ENCODE measurements around the gene XPNPEP2. TPM values are rescaled to one million over a fixed set of nuclear protein-coding genes. Genes with fewer than 3 reads are reported as not detected.
A peak's percentile ranks its signal among the peaks of the same experiment; 100 is the strongest.
"Not testable (repeated sequence)": the region's sequence is repeated elsewhere in the genome, so short reads cannot be mapped to it uniquely, and the experiment has no call there.

XPNPEP2 gene
- total RNA-seq, 1 donor from 2014 or later: 4.0 TPM

DNA sequence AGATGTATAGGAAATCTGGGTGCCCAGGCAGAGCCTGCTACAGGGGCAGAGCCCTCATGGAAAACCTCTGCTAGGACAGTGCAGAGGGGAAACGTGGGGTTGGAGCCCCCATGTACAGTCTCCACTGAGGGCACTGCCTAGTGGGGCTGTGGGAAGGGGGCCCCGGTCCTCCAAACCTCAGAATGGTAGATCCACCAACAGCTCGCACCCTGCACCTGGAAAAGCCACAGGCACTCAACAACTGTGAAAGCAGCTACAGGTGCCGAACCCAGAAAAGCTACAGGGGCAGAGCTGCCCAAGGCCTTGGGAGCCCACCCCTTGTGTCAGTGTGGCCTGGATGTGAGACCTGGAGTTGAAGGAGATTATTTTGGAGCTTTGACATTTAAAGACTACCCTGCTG is 5.4 kb upstream of the XPNPEP2 start:
- Mint-ChIP-seq H3K9me3 (peaks cover 19% of the 10 kb centered on the region), H3K27me3 (ENCODE audit: low read depth) (no peaks in the 10 kb centered on the region), H3K4me3 (no peak overlapping the region), H3K4me1 (peaks cover 6% of the 10 kb centered on the region), H3K27ac (no peak overlapping the region), H3K36me3 (peaks cover 2% of the 10 kb centered on the region)
- TF ChIP-seq, protein P1, sequence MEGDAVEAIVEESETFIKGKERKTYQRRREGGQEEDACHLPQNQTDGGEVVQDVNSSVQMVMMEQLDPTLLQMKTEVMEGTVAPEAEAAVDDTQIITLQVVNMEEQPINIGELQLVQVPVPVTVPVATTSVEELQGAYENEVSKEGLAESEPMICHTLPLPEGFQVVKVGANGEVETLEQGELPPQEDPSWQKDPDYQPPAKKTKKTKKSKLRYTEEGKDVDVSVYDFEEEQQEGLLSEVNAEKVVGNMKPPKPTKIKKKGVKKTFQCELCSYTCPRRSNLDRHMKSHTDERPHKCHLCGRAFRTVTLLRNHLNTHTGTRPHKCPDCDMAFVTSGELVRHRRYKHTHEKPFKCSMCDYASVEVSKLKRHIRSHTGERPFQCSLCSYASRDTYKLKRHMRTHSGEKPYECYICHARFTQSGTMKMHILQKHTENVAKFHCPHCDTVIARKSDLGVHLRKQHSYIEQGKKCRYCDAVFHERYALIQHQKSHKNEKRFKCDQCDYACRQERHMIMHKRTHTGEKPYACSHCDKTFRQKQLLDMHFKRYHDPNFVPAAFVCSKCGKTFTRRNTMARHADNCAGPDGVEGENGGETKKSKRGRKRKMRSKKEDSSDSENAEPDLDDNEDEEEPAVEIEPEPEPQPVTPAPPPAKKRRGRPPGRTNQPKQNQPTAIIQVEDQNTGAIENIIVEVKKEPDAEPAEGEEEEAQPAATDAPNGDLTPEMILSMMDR (IDR thresholded peaks at IDR 0.05; ENCODE audit: unreplicated experiment): no peak
- no peak for DNase-seq (ENCODE audit: low spot score in 2 of 2, unreplicated experiment in 2 of 2)

DNA sequence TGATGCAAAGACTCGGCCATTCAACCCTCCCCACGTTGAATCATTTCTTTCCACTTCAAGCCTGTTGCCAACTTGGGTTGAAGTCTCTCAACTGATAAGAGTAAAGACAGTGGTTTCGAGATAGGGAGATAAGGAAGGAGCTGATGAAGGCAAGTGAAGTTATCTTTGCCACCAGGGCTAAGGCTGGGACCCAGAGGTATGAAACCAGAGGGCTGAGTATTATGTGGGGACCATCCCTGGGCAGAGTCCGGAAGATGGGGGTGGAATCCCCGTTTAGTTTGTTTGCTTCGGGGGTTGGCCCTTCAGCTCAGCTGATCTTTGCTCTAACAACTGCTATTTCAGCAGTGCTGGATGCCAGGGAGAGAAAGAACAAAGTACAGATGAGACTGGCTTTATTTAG is 2.3 kb upstream of the XPNPEP2 start:
- peaks cover 28% of the 10 kb centered on the region for H3K4me1 Mint-ChIP-seq
- no peak overlapping the region for H3K27ac Mint-ChIP-seq
- H3K27me3 Mint-ChIP-seq (ENCODE audit: low read depth): no peaks in the 10 kb centered on the region
- no peak overlapping the region for H3K4me3 Mint-ChIP-seq
- TF ChIP-seq, protein P1 (IDR thresholded peaks at IDR 0.05; ENCODE audit: unreplicated experiment): no peak
- no peak for DNase-seq (ENCODE audit: low spot score in 2 of 2, unreplicated experiment in 2 of 2)
- peaks cover 9% of the 10 kb centered on the region for H3K9me3 Mint-ChIP-seq
- H3K36me3 Mint-ChIP-seq: peaks cover 2% of the 10 kb centered on the region

DNA sequence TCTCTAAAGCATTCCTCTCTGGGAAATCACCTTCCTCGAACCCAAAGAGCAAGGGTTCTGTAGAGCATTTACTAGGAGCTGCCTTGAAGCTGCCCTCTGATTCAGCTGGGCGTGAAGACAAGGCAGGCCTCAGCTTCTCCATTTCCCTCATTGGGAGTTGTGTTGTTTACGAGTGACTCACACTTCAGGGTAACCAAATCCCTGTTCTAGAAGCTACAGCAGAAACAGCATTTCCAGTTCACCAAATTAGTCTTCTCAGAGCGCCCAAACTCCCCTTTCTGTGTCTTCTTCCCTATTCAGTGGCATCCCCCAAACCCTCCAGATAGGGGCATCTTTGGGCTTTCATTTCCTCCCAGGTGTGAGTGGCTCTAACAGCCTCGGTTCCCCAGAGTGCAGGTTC is 863 bp upstream of the XPNPEP2 start:
- peaks cover 33% of the 10 kb centered on the region for H3K4me1 Mint-ChIP-seq
- peaks cover 8% of the 10 kb centered on the region for H3K9me3 Mint-ChIP-seq
- TF ChIP-seq, protein P1 (IDR thresholded peaks at IDR 0.05; ENCODE audit: unreplicated experiment): no peak
- peaks cover 2% of the 10 kb centered on the region for H3K36me3 Mint-ChIP-seq
- no peaks in the 10 kb centered on the region for H3K27me3 Mint-ChIP-seq (ENCODE audit: low read depth)
- H3K4me3 Mint-ChIP-seq: no peak overlapping the region
- no peak for DNase-seq (ENCODE audit: low spot score in 2 of 2, unreplicated experiment in 2 of 2)
- peak overlapping the region; percentile 95 for H3K27ac Mint-ChIP-seq

DNA sequence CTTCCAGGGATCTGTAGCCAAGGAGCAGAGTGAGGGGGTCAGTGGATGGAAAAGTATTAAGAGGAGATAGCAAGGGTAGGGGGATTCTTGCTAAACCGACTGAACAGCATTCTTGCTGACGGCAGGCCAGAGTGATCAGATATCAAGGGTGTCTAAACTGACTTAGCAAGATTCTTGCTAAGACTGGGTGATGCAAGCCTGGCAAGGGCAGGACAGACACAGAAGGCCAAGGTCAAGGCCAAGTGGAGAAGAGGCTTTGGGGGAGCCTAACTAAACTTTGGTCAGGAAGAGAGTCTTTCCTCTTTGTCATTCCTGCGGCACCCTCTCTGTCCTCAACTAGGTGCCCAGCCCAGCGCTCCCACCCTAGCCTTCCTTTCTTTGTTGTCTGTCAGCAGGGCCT is 799 bp downstream of the XPNPEP2 start:
- TF ChIP-seq, protein P1 (IDR thresholded peaks at IDR 0.05; ENCODE audit: unreplicated experiment): no peak
- Mint-ChIP-seq H3K4me3 (peak overlapping the region; percentile 54), H3K36me3 (no peaks in the 10 kb centered on the region), H3K4me1 (peaks cover 33% of the 10 kb centered on the region), H3K9me3 (peaks cover 11% of the 10 kb centered on the region), H3K27ac (peak overlapping the region; percentile 95), H3K27me3 (ENCODE audit: low read depth) (no peaks in the 10 kb centered on the region)
- DNase-seq (ENCODE audit: low spot score in 2 of 2, unreplicated experiment in 2 of 2): no peak

DNA sequence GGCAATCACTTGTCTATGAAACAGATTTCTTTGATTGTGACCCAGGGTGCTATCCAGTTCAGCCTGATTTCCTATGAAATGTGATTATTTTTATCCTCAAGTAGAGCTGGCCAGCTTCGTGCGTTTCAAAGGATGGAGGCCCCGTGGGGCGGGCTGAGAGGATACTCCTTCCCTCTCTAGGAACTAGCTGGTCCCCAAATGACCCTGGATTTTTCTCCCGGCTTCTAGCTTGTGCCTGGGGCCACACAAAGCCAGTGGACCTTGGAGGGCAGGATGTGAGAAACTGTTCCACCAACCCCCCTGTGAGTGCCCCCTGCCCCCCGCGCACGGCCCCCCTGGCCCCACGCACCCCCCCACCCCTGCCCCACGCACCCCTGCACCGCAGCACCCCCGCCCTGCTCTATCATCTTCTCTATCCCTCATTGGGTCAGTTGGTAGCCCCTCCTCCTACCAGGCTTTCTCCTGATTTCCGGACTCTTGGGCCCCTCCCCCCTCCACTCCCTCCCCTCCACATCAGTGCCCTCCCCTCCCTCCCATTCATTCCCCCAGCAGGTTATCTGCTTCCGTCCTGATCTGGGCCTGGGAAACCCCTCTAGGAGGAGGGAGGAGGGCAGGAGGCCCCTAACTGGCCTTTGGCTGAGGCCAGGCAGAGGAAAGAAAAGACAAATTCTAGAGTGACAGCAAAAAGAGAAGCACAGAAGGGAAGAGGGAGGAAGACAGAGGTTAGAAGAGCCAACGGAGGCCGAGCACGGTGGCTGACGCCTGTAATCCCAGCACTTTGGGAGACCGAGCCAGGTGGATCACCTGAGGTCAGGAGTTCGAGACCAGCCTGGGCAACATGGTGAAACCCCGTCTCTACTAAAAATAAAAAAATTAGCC is 3.3 kb downstream of the XPNPEP2 start:
- Mint-ChIP-seq H3K27me3 (ENCODE audit: low read depth) (no peaks in the 10 kb centered on the region), H3K36me3 (no peaks in the 10 kb centered on the region), H3K27ac (peak overlapping the region; percentile 51), H3K4me3 (no peak overlapping the region), H3K4me1 (peaks cover 33% of the 10 kb centered on the region), H3K9me3 (peaks cover 6% of the 10 kb centered on the region)
- no peak for DNase-seq (ENCODE audit: low spot score in 2 of 2, unreplicated experiment in 2 of 2)
- TF ChIP-seq, protein P1 (IDR thresholded peaks at IDR 0.05; ENCODE audit: unreplicated experiment): no peak

DNA sequence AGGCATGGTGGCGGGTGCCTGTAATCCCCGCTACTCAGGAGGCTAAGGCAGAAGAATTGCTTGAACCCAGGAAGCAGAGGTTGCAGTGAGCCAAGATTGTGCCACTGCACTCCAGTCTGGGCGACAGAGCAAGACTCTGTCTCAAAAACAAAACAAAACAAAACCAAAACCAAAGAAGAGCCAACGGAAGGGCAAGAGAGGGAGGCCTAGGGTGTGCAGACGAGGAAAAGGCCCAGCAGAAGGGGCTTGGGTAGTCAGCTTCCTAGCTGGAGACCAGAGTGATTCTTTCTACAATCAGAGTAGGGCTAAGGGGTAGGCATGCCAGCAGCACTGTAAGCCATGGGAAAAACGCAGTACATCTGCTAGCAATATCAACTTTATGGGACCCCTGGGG is 4.0 kb downstream of the XPNPEP2 start:
- H3K4me1 Mint-ChIP-seq: peaks cover 33% of the 10 kb centered on the region
- not testable (repeated sequence) for H3K36me3 Mint-ChIP-seq; H3K9me3 Mint-ChIP-seq; H3K4me3 Mint-ChIP-seq; H3K27me3 Mint-ChIP-seq (ENCODE audit: low read depth); DNase-seq (ENCODE audit: low spot score in 2 of 2, unreplicated experiment in 2 of 2)
- peak overlapping the region; percentile 21 for H3K27ac Mint-ChIP-seq
